Left ventricle myocardium inferior (tissue), 1 donor: Measurements from ENCODE around the gene SPAG4. TPM values are rescaled to one million over a fixed set of nuclear protein-coding genes. Genes with fewer than 3 reads are reported as not detected.

Experiments
- DNase-seq: peaks from one replicate; pipeline ENCODE4 v3.0.0-alpha.2; 2020
- H3K27ac ChIP-seq: fragments of 200-600 bp; replicated peaks from 2 replicates; pipeline ENCODE4 v1.8.0; 2021
- H3K27me3 ChIP-seq: fragments of 200-600 bp; 2 replicates; pipeline ENCODE4 v1.8.0; 2021; ENCODE audit warnings: low read depth
- H3K36me3 ChIP-seq: fragments of 200-600 bp; 2 replicates; pipeline ENCODE4 v1.8.0; 2021
- H3K4me1 ChIP-seq: fragments of 200-600 bp; 2 replicates; pipeline ENCODE4 v1.8.0; 2021
- H3K4me3 ChIP-seq: fragments of 200-600 bp; 2 replicates; pipeline ENCODE4 v1.8.0; 2021; ENCODE audit warnings: mild to moderate bottlenecking, moderate library complexity
- H3K9me3 ChIP-seq: fragments of 200-600 bp; replicated peaks from 2 replicates; pipeline ENCODE4 v1.8.0; 2021
- intact Hi-C: fragments of 100-400 bp; cut with micrococcal nuclease; formaldehyde crosslinking; loops from one replicate; pipeline ENCODE4 v1.11.0; 2022
- total RNA-seq: library from RNA; stranded (reverse); fragmentation: NEBNext Ultra II Directional; extraction: Animal tissue kit (Norgen Biotek cat#: 25700); gene quantifications from one replicate; pipeline ENCODE4 v1.2.1, GENCODE V29; 2021
- TF ChIP-seq, protein P1 (sequence below): fragments of 200-600 bp; IDR thresholded peaks from 2 replicates; pipeline ENCODE4 v1.8.0; 2021; ENCODE audit warnings: antibody characterized with exemption, mild to moderate bottlenecking, borderline replicate concordance
- donor health status: DM: no; HTN: yes; CAD: no; lungs with severe emphysema.

SPAG4 gene
- total RNA-seq, 1 donor from 2014 or later: 2.3 TPM

DNA sequence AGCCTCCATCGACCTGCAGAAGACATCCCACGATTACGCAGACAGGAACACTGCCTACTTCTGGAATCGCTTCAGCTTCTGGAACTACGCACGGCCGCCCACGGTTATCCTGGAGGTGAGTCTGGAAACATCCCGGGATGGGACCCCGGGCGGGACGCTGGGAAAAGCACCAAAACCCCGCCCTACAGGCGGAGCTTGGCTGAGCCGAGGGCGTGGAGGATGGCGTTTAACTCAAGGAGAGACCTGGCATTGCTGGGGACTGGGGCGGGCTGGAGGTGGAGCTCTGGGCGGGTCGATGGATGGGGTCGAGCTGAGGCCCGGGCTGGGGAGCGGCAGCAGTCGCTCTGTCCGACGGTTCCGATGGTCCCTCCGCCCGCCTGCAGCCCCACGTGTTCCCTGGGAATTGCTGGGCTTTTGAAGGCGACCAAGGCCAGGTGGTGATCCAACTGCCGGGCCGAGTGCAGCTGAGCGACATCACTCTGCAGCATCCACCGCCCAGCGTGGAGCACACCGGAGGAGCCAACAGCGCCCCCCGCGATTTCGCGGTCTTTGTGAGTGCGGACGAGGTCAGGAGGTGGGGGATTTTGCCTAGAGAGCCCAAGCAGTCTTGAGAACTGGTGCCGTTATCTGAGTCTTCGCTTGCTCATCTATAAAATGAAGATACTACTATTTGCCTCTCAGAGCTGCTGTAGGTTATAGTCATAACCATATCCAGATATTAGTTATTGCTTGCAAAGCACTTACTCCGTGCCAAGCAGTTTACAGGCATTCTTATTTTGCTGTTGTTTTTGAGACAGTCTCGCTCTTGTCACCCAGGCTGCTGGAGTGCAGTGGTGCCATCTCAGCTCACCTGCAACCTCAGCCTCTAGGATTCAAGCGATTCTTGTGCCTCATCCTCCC, 3.8 kb downstream of the SPAG4 start:
- Histone ChIP-seq H3K4me3 (peak overlapping the region; percentile 74), H3K4me1 (peaks cover 42% of the 10 kb centered on the region), H3K27me3 (no peaks in the 10 kb centered on the region), H3K27ac (peak overlapping the region; percentile 93), H3K36me3 (peaks cover 14% of the 10 kb centered on the region), H3K9me3 (no peaks in the 10 kb centered on the region)
- peak; percentile 81 for DNase-seq
- intact Hi-C loops: no loop called here
- TF ChIP-seq, protein P1, sequence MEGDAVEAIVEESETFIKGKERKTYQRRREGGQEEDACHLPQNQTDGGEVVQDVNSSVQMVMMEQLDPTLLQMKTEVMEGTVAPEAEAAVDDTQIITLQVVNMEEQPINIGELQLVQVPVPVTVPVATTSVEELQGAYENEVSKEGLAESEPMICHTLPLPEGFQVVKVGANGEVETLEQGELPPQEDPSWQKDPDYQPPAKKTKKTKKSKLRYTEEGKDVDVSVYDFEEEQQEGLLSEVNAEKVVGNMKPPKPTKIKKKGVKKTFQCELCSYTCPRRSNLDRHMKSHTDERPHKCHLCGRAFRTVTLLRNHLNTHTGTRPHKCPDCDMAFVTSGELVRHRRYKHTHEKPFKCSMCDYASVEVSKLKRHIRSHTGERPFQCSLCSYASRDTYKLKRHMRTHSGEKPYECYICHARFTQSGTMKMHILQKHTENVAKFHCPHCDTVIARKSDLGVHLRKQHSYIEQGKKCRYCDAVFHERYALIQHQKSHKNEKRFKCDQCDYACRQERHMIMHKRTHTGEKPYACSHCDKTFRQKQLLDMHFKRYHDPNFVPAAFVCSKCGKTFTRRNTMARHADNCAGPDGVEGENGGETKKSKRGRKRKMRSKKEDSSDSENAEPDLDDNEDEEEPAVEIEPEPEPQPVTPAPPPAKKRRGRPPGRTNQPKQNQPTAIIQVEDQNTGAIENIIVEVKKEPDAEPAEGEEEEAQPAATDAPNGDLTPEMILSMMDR: peak; percentile 36

- H3K27me3 ChIP-seq: no peaks in the 10 kb centered on the region
- no peak for DNase-seq
- intact Hi-C loops: no loop called here
- peaks cover 35% of the 10 kb centered on the region for H3K4me1 ChIP-seq
- H3K4me3 ChIP-seq: no peak overlapping the region
- H3K27ac ChIP-seq: no peak overlapping the region
- H3K36me3 ChIP-seq: peaks cover 30% of the 10 kb centered on the region
- no peaks in the 10 kb centered on the region for H3K9me3 ChIP-seq
- TF ChIP-seq, protein P1: no peak
These were observed 5.4 kb downstream of the SPAG4 start for GRCh38 chr20:35620818-35621559.

DNA sequence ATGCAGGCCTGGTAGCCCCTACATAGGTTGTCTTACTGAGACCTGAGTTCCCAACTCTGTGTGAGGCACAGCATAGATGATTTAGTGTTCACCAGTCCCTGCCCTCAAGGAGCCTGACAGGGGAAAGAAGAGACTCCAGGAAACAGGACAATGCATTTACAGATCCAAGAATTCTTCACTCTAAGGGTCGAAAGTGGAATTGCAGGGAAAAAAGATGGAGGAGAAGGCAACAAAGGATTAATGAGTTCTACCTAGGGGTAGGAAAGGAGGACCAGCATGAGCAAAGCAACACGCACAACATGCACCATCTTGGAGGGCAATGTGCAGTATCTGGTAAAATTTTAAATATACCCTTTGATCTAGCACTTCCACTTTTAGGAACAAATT, 5.9 kb downstream of the SPAG4 start:
- Histone ChIP-seq H3K4me1 (peaks cover 32% of the 10 kb centered on the region), H3K4me3 (no peak overlapping the region), H3K36me3 (peaks cover 35% of the 10 kb centered on the region), H3K27ac (no peak overlapping the region), H3K9me3 (no peaks in the 10 kb centered on the region), H3K27me3 (no peaks in the 10 kb centered on the region)
- intact Hi-C loops: no loop called here
- no peak for DNase-seq
- TF ChIP-seq, protein P1: no peak

- TF ChIP-seq, protein P1: no peak
- intact Hi-C loops: no loop called here
- DNase-seq: no peak
- H3K4me3 ChIP-seq: no peak overlapping the region
- peaks cover 78% of the 10 kb centered on the region for H3K36me3 ChIP-seq
- no peaks in the 10 kb centered on the region for H3K4me1 ChIP-seq
- no peaks in the 10 kb centered on the region for H3K27me3 ChIP-seq
- H3K9me3 ChIP-seq: no peaks in the 10 kb centered on the region
- no peak overlapping the region for H3K27ac ChIP-seq
These were observed 10.2 kb downstream of the SPAG4 start for GRCh38 chr20:35625584-35626385.

DNA sequence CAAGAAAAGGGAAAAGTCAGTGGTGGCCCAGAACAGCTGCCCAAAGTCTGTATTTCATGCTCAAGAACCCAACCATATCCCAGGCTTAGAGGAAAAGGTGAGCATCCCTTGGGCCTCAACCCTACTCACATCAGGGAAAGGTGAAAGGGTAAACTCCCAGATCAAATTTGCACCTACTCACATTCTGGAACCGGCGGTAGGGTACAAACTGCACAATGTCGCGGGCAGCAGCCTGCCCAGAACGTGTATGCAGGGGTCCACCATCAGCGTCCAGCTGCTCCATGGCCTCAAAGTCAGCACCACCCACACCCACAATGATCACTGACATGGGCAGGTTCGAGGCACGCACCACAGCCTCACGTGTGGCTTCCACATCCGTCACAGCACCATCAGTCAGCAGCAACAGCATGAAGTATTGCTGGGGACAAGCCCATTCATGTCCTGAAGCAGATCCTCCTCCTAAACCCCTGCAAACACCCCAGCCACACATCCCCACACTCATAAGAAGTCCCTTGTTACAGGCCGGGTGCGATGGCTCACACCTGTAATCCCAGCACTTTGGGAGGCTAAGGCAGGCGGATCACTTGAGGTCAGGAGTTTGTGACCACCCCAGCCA, 10.9 kb downstream of the SPAG4 start:
- Histone ChIP-seq H3K27me3 (no peaks in the 10 kb centered on the region), H3K4me1 (no peaks in the 10 kb centered on the region), H3K4me3 (no peak overlapping the region), H3K9me3 (no peaks in the 10 kb centered on the region), H3K27ac (no peak overlapping the region), H3K36me3 (peaks cover 80% of the 10 kb centered on the region)
- no peak for DNase-seq
- intact Hi-C loops: no loop called here
- TF ChIP-seq, protein P1: no peak
